ENCODE results near the gene FAM107A.
A peak's percentile ranks its signal among the peaks of the same experiment; 100 is the strongest.

FAM107A gene

DNA sequence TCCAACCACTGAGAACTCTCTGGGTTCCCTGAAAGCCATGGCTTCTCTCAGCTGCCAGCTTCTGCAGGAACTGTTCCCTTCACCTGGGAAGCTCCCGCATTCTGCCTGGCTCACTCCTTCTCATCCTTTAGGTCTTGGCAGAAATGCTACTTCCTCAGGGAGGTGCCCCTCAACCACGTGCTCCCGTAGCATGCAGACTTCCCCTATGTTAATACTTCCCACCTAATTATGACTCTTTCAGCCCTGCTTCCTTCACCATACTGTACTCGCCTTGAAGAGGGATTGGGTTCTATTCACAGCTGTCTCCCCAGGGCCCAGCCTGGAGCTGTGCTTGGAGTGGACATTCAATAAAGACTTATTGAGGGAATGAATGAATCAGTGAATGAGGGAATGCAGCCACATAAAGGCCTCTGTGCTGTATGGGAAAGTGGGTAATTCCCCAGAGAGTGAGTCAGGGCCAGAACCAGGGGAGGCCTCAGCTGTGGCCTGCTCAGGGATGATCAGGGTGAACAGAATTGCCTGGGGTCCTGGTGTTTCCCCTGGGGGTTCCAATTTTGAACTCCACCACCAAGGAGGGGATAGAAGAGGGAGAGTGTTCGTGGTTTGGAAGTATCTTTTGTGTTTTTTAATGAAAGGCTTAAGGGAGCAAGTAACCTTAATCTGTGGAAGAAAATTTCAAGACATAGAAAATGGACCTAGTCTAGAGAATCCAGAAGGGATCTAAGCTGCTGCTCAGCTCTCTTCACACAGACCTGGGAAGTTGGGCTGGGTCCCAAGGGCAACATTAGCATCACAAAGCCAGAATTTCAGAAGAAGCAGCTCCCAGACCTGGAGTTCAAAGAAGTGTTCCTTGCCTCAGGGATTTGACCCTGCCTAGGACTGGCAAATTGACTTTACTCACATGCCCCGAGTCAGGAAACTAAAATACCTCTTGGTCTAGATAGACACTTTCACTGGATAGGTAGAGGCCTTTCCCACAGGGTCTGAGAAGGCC is 14.6 kb upstream of the FAM107A start:
- no peak for DNase-seq (ENCODE audit: low read depth in 2 of 2)

DNA sequence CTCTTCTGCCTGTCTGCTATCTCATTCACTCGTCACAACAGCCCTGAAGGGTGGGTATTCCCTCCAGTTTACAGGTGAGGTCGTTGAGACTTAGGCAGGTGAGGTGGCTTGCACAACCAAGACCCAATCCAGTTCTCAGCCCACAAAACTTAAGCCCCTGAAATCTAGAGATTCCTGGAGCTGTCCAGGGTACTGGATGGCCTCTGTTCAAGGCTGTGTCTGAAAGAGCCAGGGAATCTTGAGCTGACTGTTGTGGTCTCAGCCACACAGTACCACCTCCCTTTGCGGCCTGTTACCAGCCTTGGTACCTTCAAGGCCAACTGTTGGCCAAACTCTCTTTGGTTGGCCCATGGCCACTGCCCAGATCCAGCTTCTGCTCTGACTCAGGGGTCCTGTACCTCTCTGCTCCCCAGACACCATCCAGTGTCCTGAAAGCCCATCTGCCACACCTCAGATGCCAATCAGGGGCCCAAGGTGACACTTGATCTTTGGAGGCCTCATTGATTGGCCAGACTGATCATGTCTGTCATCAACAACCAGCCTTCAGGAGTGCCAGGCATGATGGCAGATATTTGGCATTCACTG is 10.9 kb upstream of the FAM107A start:
- no peak for DNase-seq (ENCODE audit: low read depth in 2 of 2)

DNA sequence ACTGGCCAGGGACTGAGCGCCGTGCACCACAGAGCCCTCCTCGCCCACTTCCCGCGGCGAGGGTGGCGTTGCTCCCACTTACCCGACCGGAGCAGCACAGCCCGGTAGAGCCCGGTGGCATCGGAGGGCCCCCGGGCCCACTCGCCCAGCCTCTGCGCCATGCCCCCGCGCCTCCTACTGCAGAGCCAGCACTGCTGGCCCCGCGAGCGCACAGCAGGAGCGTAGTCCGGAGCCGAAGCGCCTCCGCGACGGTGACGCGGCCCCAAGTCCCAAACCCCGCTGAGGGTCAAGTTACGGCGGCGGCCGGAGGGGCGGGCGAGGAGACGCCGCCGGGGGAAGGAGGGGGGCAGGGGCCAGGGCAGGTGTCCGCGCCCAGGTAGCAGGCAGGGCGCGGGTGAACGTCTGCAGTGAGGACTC is 9.6 kb upstream of the FAM107A start:
- DNase-seq (ENCODE audit: low read depth in 2 of 2) = no peak

DNA sequence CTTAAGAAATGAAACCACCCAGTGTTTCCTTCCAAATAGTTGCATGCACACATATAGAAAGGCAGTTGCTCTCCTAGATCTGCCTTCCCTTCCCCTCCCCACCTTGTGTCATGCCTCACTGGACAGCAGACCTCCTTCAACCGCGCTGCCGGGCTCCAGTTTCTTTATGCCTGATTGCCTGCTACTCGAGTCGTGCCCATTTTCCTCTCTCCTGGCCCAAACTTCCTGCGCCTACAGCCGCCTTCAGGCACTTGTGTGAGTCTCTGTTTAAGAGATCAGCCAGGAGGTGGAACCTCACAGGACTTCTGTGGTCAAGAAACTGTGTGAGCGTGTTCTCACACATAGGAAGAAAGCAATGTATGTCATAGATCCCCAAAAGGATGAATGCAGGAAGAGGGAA is 8.8 kb upstream of the FAM107A start:
- no peak for DNase-seq (ENCODE audit: low read depth in 2 of 2)

DNA sequence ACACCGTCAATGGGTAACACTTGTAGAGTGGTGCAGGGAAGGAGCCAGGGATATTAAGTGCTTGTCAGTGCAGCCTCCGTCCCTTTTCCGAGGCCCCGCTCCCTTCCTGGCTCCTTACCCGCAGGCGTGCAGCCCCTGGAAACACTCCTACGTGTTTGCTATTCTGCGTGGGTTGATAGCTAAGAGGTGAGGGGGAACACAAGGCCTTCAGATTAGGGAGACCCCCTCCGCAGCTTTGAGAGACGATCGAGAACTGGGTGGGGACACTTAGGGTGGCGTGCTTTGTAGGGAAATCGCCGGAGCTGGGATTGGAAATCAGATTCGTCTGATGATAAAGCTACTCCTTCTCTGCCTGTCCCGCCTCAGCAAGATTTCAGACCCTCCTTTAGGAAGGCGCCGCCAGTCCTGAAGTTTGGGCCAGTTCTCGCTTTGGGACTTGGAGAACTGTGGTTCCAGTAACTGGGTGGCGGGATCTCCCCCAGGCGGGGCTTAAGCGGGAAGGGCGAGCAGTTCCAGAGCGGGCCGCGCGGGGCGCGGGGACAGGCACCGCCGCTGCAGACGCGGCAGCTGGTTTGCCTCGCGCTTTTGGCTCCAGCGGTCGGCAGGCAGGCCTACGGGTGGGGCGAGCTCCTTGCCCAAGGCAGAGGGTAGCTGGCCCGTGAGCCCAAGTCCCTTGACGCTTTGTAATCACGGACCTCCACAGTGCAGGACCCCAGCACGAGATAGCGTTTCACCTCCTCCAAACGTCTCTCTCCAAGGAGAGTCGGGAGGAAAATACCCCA is 8.0 kb upstream of the FAM107A start:
- peak; percentile 17 to 52 for DNase-seq (ENCODE audit: low read depth in 2 of 2)

DNA sequence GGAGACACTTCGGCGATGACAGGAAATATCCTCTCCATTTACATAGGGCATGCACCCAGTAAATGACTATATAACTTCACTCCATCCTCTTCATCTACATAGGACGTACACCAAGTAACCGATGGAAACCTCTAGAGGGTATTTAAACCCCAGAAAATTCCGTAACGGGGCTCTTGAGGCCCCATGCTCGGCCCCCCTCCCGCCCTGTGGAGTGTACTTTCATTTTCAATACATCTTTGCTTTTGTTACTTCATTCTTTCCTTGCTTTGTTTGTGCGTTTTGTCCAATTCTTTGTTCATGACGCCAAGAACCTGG is 7.5 kb upstream of the FAM107A start:
- no peak for DNase-seq (ENCODE audit: low read depth in 2 of 2)

DNA sequence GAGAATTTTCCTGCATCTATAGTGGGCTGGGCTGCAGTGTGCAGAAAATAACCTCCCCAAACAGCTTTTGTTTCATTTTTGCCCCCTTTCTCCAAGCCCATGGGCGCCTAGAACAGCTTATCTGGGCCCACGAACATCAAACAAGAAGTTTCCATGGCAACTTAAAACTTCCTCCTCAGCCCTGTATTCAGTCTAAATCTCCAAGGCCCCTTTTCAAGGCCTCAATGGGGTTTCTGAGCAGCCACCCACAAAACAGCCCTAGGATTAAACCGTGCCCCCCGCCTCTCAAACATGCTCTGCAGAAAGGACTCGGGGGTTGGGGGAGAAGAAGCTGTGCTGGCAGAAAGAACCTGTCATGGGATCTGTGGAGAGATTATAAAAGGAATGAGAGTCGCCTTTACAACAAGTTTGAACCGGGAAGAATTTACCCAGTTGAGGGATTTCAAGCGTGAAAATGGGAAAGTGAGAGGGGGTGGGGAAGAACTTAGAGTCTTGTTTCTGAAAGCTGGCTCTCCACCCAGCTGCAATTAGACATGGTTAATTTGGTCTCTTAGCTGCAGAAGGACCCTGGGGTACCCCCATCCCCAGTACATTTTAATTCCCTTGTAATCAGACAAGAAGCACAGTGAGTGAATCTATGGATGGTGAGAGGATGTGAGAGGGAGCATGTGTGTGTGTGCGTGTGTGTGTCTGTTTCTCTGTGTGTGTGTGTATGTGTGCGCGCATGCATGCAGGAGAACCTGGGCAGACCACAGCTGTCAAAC is 4.3 kb upstream of the FAM107A start:
- no peak for DNase-seq (ENCODE audit: low read depth in 2 of 2)

DNA sequence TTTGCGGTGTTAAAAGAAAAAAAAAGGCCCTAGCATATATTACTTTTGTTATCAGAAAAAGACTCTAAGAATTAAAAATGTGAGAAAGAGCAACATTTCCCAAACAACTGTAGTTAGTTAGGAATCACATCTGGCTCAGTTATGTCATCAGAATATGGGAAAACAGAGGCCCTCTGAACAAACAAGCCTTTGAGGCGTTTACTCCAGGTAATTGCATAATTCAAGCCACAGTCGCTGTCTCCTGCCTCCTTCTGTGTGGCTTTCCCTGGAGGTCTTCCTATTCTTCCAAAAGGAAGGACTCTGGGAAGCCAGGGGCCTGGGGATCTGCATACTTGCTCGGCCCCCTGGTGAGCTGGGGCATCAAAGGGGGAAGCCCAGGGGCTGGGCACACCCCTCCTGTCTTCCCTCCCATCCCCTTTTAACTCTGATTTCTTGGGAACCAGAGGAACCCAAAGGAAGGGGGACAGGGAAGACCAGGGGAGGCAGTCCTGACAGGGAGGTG is 3.7 kb upstream of the FAM107A start:
- DNase-seq (ENCODE audit: low read depth in 2 of 2) = no peak

DNA sequence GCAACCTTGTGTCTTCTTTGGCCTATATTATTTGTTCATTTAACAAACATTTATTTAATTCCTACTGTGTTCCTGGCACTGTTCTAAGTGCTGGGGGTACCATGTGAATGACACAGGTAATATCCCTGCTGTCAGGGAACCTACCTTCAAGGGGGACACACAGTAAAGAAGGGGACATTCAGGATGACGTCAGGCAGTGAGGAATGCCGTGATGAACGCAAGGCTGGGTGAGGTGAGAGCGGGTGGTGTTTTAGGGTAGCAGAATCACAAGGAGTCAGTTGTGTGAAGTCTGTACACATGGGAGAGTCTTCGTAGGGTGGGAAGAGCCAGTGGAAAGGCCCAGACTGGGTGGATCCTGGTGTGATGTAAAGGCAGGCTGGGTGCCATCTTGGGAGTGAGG is 1.7 kb upstream of the FAM107A start:
- no peak for DNase-seq (ENCODE audit: low read depth in 2 of 2)

DNA sequence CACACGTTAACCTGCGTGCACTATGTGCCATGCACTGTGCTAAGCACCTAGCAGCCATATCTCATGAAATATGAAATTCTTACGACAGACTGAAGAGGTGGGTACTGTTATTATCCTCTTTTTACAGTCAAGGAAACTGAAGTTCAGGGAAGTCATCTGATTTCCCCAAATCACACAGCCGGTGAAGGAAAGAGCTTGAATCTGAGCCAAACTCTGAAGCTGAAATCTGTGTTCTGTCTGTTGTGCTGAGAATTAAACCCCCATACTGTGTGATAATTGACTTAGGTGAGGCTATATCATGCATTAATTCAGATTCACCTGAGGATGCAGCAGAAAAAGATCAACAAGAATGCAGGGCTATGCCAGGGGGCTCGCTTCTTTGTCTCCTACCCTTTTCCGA is 475 bp downstream of the FAM107A start:
- no peak for DNase-seq (ENCODE audit: low read depth in 2 of 2)

DNA sequence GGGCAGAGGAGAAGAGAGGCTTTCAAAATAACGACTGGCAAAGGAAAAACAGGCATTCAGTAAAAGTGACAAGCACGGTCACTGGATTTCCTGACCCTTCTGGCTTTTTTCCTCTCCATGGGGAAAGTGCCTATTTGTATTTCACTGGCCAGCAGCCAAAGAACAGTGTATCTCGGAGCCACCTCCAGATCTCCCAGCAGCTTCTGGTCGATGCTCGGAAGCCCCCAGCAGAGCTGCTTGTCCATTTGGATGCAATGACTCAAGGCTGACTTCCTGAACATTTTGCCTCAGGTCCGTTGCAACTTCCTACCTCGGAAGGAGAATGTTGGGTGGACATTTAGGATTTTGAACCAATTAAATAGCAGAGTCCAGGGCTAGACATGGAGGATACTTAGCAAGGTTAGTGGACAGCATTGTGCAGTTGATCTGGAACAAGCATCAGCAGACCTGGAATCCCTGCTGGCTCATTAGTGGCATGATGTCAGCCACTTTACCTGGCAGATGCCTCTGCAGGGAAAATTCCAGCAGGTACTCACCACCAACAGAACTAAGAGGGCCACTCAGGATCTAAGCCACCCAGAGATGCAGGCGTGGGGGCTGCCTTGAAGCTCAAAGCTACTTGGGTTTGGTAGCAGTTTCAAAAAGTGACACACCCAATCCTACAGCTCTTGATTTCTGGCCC is 1.1 kb downstream of the FAM107A start:
- DNase-seq (ENCODE audit: low read depth in 2 of 2) = no peak

DNA sequence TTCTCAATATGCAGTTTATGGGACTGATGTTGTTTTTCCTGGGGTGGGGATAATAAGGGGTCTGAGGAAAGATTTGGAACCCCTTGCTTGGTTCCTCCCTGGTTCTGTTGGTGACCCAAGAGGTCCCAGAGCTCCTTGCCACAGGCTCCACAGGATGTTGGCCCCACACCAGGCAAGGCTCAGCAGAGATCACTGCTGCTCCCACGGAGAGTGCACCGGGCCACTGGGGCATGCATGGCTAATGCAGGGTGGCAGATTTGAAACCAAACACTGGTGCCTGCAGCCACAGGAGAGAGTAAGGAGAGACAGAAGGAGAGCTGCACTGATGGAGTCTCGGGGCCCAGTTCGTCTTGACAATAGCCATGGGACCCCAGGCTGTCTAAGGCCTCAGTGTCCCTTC is 2.5 kb downstream of the FAM107A start:
- no peak for DNase-seq (ENCODE audit: low read depth in 2 of 2)

DNA sequence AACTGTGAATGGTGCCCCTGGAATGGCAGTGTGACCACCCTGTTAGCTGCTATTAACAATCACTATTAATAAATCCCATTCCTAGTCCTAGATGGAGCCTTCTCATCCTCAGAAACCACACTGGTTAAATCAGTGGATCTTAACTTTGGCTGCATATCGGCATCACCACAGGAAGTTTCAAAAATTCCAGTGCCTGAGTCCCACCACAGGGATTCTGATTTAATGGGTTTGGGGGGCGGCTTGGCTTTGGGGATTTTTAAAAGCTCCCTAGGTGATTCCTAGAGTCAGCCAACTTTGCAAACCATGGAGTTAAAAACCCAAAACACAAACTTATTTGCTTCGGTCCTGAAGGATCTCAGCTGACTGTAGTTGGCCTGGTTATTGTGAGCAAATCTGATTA is 3.1 kb downstream of the FAM107A start:
- DNase-seq (ENCODE audit: low read depth in 2 of 2) = no peak

DNA sequence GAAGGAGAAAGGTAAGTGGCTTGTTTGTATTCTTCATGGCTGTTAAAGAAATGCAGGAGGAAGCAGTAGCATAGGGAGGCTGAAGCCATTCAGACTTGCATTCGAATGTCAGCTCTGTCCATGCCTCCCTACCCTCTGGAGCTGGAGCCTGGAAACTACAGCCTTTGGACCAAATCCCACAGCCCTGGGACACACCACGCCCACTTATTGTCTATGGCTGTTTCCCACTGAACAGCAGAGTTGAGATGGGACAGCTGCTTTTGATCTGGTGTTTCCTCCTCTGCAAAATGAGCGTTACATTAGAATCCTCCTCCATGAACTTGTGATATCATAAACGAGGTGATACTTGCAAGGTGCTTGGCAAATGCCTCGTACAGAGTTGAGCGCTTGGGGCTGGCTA is 3.6 kb downstream of the FAM107A start:
- no peak for DNase-seq (ENCODE audit: low read depth in 2 of 2)

DNA sequence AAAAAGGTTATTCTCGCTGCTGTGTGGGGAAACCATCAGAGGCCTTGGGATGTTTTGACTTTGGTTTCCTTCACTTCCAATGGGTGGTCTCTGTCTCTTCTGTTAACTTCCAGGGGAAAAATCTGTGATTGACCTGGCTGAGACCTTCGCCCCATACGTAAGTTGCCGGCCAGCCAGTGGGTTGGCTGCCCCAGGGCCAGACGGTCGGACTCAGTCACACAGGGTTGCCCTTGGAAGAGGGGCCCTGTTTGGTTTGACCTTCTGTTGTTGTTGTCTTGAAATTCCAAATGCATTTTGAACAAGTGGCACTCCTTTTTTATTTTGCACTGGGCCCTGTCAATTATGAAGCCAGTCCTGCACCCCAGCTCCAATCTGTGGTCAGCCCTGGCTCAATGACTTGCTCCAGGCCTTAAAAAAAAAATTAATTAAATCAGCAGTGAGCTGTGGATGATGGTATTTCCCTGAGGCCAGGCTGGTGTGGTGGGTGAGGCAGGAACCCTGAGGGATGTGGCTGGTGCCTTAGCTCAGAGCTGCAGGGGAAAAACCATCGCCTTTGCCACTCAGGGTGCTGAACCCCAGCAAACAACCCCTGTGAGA is 4.5 kb downstream of the FAM107A start:
- DNase-seq (ENCODE audit: low read depth in 2 of 2) = no peak

DNA sequence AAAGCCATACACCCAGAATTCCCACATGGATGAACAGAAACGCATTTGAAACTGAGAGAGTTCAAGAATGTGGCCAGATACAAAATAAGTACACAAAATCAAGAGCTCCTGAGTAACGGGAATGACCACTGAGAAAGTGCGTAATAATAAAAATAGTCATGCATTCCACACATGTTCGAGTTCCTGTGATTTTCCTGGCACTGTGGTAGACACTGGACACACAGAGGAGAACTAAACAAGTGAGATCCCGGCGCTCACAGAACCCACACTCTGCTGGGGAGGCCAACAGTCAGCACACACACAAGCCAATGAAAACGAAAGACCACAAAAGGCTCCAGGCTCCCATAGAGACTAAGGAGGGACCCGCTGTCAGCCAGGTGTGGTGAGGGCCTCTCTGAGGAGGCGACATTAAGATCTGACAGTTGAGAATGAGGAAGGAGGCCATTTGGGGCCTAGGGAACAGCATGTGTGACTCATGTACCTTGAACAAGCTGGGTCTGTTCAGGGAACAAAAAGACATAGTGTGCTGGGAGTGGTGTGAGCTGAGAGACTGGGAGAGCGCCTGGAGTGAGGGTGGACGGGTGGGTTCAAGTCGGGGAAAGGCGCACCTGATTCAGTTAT is 5.1 kb downstream of the FAM107A start:
- no peak for DNase-seq (ENCODE audit: low read depth in 2 of 2)

DNA sequence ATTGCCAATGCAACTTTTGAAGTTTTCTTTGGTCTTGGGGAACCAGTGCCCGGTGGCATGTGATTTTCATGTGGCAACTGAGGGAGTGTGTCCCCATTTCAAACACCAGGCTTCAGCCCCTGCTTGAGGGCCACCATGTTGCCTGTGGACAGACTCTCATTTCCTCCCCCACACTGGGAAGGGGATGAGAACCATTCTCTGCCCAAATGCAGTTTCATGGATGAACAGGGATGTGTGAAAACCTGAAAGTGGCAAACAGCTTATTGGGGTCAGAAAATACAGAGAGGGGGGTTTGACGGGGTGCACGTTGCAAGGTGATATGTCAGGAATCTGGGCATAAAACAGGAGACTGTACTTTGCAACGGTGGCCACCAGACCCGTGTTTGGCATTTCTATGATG is 6.3 kb downstream of the FAM107A start:
- DNase-seq (ENCODE audit: low read depth in 2 of 2) = no peak

DNA sequence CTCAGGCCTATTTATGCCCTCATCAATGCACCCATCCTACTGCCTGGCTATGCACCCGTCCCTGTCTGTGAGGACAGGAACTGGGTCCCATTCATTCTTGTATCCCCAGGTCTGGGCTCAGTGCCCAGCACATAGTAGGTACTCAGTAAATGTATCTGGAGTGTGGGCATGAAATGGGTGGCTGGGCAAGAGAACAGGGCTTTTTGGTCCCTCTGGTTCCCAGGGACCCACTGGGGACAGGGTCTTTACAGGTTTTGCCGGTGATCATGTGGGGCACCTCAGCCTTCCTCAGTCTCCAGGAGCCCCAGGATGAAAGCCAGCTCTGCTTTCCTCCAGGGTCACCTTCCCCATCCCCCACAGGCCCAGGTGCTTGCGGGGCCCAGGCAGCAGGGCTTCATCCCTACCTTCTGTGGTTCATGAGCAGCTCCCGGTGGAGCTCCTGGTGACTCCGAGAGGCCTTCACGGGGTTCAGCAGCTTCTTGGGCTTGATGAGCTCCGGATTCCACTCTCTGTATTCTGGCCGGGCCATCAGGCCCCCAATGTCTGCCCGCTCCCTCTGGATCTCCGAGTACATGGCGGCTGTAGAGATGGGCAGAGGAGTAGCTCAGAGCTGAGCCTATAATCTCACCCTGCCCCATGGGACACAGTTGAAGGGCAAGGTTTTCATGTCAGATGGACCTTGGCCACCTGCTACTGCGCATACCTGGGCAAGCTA is 7.7 kb downstream of the FAM107A start:
- DNase-seq (ENCODE audit: low read depth in 2 of 2) = no peak

DNA sequence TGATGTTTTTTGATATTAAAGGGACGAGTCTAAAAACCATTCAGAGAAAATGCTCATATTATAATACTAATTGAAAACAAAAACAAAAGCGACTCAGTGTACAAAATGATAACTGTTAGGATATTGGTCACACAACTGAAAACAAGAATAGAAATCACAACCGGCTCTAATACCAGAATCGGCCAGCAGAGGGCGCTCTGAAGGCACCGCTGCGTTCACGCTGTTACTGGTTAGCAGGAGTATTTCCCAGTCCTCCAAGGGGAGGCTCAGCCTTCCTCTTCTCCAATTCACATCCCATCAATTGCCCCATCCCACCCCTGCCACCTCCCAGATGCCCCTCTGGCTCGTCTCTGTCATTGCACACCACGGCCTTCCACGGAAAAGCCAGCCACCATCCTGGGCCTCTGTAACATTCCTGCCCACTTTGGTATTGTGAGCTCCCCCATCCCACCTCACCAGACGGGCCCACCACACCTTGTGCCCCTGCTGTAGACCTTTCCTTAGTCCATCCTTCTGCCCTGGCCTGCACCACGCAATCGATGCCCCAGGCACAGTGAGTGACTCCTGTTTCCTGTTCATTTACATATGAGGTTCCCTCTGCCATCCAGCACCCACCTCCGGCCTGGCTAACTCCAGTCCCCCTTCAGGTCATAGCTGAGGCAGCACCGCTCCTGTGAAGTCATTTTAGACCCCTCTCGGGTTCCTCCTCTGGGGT is 8.5 kb downstream of the FAM107A start:
- peak; percentile 31 to 68 for DNase-seq (ENCODE audit: low read depth in 2 of 2)

All from stimulated activated CD4-positive, alpha-beta T cell treated with anti-CD3 and anti-CD28 coated beads, Interleukin-15, amount 100 ng/mL, for 48 hours (primary cell).